Hair follicular keratinocyte (primary cell): ENCODE measurements around the gene TMEM187. TPM values are rescaled to one million over a fixed set of nuclear protein-coding genes. Genes with fewer than 3 reads are reported as not detected.

ENCODE experiments used
- total RNA-seq: library from RNA; depleted of rRNA; stranded (reverse); fragments of >200 nt; gene quantifications from 2 replicates; pipeline ENCODE4 v1.2.3, GENCODE V29; 2015

The TMEM187 gene, protein sequence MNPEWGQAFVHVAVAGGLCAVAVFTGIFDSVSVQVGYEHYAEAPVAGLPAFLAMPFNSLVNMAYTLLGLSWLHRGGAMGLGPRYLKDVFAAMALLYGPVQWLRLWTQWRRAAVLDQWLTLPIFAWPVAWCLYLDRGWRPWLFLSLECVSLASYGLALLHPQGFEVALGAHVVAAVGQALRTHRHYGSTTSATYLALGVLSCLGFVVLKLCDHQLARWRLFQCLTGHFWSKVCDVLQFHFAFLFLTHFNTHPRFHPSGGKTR
- total RNA-seq, result 10.3 and 12.0 TPM in 2 replicates

DNA sequence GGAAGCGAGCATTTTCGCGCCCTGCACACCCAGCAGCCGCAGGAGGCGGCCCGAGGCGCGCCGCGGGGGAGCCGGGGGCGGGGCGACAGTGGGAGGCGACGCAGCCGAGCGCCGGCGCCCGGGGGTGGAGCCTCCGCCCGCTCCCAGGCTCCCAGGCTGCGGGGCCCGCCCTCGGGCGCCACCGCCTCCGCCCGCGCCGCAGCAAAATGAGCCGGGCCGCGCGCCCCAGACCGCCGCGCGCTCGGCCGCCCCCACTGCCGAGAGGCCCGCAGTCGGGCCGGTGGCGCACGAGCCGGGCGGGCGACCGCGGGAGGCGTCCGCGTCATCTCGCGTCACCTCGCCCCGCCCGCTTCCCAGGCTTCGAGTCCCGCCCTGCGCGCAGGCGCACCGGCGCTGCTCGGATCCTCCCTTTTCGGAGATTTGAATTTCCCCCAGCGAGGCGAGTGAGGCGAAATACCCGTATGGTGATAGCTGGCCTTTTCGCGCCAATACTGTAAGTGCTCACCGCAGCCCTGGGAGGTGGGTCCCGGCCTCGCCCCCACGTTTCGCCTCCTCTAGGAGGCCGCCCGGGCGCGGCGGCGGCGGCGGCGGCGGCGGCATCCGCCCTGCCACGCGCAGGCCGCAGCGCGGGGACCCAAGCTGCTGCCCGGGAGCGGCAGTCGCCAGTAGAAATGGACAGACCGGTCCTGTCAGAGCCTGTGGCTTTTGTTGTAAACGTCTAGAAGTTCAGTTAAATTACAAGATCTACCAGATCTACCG lies at the start of gene TMEM187:
Gene TMEM187 (plus strand): TSS at position 387 of the 759 bp plus-strand sequence. CDS start 9,309 bp downstream, outside the sequence.

DNA sequence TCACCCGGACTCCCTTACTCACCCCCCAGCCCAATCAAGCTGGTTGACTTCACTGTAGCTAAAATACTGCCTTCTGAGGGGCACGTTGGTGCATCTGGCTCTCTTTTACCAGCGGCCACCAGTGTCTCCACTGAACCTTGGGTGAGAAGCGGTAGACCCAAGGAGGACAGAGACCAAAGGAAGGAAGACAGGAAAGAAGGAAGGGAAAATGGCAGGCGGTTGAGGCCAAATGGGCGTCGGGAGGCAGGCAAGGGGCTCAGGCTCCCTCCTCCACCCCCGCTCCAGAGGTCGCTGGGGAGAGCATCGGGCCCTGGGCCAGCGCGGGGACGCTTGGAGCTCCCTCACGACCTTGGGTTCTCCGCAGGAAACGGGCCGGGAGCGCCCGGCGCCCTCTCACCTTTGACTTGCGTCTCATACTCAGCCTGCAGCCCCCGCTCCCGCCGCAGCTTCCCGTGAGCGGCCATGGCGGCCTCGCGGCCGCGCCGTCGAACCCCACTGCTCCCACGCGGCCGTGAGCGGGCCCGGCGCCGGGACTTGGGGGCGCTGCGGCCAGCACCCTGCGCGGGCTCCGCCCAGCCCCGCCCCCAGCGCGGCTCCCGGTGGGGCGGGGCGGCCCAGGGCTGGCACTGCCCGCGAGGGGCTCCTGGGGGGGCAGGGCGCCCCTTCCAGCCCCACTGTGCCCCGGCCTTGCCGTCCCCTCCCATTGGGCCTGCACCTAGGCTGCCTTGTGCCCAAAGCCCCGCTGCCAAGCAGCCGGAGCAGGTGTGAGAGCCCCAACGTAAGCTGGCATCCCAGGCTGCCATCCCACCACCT lies 46.6 kb upstream of the TMEM187 start, which contains the start of gene ARHGAP4:
Gene ARHGAP4 (minus strand): TSS at position 526 of the 813 bp plus-strand sequence. CDS start 62 bp downstream, at position 464.

DNA sequence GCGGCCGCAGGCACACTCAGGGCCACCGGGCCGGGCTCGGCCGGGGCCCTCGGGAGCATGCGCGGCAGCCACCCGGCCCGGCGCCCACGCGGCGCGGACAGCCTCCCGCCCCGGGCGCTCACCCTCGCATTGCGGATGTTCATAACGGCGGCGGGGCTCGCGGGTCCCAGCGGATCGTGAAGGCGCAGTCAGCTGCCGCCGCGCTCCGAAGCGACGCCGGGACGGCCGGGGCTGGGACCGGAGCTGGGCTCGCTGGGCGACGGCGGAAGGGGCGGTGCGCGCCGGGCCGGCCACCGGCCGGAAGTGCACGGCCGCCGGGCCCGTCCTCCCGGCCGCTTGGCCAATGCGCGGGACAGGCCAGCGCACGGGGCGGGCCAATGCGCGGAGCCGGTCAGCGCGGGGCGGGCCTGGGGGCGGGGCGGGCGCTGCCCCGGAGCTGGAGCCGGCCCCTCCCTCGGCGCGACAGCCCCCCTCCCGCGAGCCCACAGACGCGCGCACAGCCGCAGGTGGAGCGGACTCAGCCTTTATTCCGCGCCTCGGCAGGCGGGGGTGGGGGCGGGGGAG lies 37.7 kb upstream of the TMEM187 start, which contains the start of gene NAA10:
Gene NAA10 (minus strand): TSS at position 276 of the 564 bp plus-strand sequence. CDS start 133 bp downstream, at position 143.

DNA sequence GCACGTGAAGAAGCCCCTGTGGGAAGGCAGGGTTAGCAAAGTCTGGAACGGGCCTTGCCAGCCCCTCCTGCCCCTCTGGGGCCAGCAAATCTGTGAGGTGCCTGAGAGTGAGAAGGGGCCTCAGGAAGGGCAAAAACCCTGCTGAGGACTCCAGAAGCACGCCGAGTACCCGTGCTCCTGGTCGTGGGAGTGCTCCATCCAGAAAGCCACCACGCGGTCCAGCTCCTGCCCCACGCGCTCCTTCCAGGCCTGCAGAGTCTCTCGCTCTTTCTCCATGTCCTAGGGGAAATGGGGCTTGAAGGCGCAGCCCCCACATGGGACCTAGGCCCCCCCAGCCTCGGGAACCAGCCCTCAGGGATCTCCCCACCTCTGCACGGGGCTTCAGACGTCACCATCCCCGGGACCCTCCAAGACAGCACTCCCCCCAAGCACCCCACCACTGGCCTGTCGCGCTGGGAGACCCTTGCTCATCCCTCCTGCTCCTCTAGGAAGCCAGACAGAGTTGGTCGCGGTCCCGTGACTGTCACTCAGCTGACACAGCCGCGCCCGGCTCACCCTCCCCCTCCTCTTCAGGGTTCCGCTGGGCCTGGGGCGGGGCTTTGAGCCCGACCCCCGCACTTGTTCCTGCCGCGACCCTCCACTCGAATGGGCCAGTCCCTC lies 28.3 kb upstream of the TMEM187 start, which contains the start of gene RENBP:
Gene RENBP (minus strand): TSS at position 504 of the 660 bp plus-strand sequence. CDS start 33 bp downstream, at position 471.

DNA sequence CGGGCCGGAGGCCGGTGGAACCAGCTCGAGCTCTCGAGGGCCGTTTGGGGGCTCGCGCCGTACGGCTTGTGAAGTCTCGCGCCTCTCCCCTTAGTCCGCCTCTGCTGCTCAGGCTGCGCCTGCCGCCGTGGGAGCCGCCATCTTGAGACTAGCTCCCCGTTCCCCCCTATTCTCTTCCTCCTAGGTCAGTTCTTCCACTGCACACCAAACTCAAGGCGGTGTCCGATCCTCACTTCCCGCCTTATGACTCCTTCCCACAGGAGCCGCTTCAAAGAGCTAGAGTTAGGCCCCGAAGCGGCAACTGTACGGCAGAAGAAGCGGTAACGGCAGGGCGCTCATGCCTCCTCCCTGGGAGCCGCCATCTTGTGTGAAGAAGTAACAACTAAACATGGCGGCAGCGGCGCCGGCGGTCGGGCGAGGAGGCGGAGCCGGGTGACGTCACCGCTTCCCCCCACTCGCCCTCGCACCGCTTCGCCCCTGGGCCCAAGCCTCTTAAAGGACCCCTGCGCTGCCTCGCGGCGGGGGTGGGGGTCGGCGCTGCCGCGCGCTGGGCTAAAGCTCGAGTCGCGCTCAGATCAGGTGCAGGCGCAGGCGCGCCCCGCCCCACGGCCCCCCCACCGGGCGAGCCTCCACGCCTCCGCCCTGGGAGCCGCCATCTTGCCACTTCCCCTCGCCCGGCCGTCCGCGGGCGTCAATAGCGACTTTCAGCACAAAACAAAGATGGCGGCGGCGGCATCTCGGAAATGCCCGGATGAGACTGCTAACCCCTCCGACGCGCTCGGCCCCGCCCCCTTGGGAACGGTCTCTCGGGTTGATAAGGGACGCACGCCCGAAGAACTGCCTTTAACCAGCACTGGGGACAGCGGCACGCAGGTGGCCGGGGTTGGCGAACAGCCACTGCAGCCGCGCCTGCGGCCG lies 845 bp upstream of the TMEM187 start, which contains the start of gene HCFC1:
Gene HCFC1 (minus strand): TSS at position 369 of the 918 bp plus-strand sequence. CDS start 978 bp downstream, outside the sequence.

DNA sequence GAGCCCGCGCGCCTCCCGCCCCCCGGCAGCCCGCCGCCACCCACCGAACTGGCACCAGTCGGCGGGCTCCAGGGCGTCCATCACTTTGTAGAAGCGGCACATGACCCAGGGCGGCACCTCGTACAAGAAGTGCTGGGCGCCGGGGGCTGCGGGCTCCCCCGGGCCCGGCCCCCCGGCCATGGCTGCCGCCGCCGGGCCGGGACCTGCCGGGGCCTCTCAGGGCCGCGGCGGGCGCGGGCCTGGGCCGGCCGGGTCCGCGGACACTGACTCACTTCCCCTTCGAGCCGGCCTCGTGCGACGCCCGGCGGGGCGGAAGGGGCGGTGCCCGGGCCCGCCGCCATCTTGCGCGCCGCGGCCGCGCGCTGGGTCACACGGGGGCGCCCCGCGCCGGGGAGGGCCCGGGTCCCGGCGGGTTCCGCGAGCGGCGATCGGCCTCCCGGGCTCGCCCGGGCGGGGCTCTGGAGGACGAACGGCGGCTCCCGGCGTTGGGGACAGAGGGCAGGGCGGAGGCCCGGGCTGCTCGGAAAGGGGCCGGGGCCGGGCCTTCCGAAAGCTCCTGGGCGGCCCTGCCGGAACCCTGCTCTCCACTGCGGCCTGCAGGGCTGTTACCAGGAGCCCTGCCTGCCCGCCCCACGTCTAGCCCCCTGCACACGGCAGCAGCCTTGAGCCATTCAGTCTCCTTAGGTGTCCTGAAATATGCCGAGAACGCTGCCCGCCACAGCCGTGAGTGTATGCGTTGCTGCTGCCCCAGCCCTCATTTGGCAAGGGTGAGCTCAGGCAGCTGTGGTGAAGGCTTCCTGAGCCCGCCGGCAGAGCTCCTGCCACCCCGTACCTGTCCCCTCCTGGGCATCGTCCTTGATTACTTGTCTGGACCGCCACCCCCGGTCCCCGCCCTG lies 47.3 kb downstream of the TMEM187 start, which contains the start of gene IRAK1:
Gene IRAK1 (minus strand): TSS at position 270 of the 896 bp plus-strand sequence. CDS start 90 bp downstream, at position 180.

Other genes starting within 250 kb of the TMEM187 start
- 181 and 206 TPM in 2 replicates for gene BCAP31, start 248.4 kb upstream of the TMEM187 start, total RNA-seq
- gene ABCD1, start 247.9 kb upstream of the TMEM187 start, total RNA-seq, result 1.2 and 3.0 TPM in 2 replicates
- gene PLXNB3, start 208.5 kb upstream of the TMEM187 start, total RNA-seq, result 5.2 and 5.4 TPM in 2 replicates
- 0.11 TPM in 1 of 2 replicates, not detected in the other for gene SRPK3, start 191.7 kb upstream of the TMEM187 start, total RNA-seq
- gene IDH3G, start 178.4 kb upstream of the TMEM187 start, total RNA-seq, result 71.1 and 76.5 TPM in 2 replicates
- gene SSR4, start 178.1 kb upstream of the TMEM187 start, total RNA-seq, result 192 and 305 TPM in 2 replicates
- gene PDZD4, start 142.2 kb upstream of the TMEM187 start, total RNA-seq, result 0.04 TPM in 1 of 2 replicates, not detected in the other
- 3.0 and 9.4 TPM in 2 replicates for gene L1CAM, start 86.6 kb upstream of the TMEM187 start, total RNA-seq
- not detected in 2 replicates for gene AVPR2, start 68.1 kb upstream of the TMEM187 start, total RNA-seq
- gene ARHGAP4, start 46.5 kb upstream of the TMEM187 start, total RNA-seq, result 0.84 and 2.0 TPM in 2 replicates
- 138 and 185 TPM in 2 replicates for gene NAA10, start 37.7 kb upstream of the TMEM187 start, total RNA-seq
- gene RENBP, start 28.1 kb upstream of the TMEM187 start, total RNA-seq, result not detected in 2 replicates
- gene HCFC1, start 936 bp upstream of the TMEM187 start, total RNA-seq, result 31.3 and 38.8 TPM in 2 replicates
- 136 and 159 TPM in 2 replicates for gene IRAK1, start 47.1 kb downstream of the TMEM187 start, total RNA-seq
- gene MECP2, start 125.0 kb downstream of the TMEM187 start, total RNA-seq, result 23.4 and 23.6 TPM in 2 replicates
- gene OPN1LW, start 171.5 kb downstream of the TMEM187 start, total RNA-seq, result not detected in 2 replicates
- gene OPN1MW, start 209.8 kb downstream of the TMEM187 start, total RNA-seq, result not detected in 2 replicates
- not detected in 2 replicates for gene OPN1MW2, start 247.0 kb downstream of the TMEM187 start, total RNA-seq